22Rv1 (cell line): ENCODE results near the gene PHOX2A.

Experiments used
- ZFX ChIP-seq: fragments of 450-650 bp; IDR thresholded peaks from 2 replicates; pipeline ENCODE4 v1.6.1; 2017; ENCODE audit warnings: antibody characterized with exemption, borderline replicate concordance
- TF ChIP-seq, protein P1 (sequence below): fragments of 450-650 bp; IDR thresholded peaks from 2 replicates; pipeline ENCODE4 v1.5.1; 2017; ENCODE audit warnings: mild to moderate bottlenecking

DNA sequence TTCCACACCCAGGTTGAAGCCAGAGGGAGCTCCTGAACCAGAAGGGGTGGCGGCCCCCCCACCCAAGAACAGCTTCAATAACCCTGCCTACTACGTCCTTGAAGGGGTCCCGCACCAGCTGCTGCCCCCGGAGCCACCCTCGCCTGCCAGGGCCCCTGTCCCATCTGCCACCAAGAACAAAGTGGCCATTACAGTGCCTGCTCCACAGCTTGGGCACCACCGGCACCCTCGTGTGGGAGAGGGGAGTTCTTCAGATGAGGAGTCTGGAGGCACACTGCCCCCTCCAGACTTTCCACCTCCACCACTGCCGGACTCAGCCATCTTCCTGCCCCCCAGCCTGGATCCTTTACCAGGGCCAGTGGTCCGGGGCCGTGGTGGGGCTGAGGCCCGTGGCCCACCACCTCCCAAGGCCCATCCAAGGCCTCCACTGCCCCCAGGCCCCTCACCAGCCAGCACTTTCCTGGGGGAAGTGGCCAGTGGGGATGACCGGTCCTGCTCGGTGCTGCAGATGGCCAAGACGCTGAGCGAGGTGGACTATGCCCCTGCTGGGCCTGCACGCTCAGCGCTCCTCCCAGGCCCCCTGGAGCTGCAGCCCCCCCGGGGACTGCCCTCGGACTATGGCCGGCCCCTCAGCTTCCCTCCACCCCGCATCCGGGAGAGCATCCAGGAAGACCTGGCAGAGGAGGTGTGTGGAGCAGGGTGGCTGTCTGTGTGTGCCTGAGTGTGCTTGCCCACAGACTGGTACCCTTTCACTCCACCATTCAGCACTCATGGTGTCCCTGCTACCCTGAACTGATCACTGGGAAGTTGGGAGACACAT, 6.7 kb downstream of the PHOX2A start:
- TF ChIP-seq, protein P1, sequence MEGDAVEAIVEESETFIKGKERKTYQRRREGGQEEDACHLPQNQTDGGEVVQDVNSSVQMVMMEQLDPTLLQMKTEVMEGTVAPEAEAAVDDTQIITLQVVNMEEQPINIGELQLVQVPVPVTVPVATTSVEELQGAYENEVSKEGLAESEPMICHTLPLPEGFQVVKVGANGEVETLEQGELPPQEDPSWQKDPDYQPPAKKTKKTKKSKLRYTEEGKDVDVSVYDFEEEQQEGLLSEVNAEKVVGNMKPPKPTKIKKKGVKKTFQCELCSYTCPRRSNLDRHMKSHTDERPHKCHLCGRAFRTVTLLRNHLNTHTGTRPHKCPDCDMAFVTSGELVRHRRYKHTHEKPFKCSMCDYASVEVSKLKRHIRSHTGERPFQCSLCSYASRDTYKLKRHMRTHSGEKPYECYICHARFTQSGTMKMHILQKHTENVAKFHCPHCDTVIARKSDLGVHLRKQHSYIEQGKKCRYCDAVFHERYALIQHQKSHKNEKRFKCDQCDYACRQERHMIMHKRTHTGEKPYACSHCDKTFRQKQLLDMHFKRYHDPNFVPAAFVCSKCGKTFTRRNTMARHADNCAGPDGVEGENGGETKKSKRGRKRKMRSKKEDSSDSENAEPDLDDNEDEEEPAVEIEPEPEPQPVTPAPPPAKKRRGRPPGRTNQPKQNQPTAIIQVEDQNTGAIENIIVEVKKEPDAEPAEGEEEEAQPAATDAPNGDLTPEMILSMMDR, result no peak
- TF ChIP-seq ZFX, result no peak
